GM18870 (cell line): ENCODE data around the gene LAD1.

ENCODE experiments used
- ATAC-seq: cut with Tn5 transposase; IDR thresholded peaks from one replicate; pipeline ENCODE4 v1.9.1; 2021; ENCODE audit warnings: moderate library complexity; ENCODE audit not compliant: unreplicated experiment

The LAD1 gene

GRCh38 chr1:201369209-201369608 is 29.9 kb downstream of the LAD1 start:
- no peak for ATAC-seq

DNA sequence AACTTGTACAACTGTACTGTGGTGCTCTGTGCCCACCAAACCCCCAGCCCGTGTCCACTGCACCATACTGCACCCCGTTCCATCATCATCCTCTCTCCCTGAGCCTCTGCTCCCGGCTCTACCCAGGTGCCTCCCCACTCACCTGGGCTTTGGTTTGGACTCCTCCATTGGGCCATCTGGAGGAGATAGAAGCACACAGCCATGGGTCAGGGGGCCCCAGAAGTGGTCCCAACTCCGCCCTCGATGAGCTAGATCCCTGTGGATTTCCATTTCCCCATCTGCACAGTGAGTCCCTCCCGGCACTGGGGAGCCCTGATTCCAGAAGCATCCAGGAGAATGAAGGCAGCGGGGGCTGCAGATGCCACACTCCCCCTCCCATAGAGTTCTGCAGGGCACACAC is 32.4 kb downstream of the LAD1 start:
- no peak for ATAC-seq

GRCh38 chr1:201365251-201365650 is 33.9 kb downstream of the LAD1 start:
- ATAC-seq: no peak

DNA sequence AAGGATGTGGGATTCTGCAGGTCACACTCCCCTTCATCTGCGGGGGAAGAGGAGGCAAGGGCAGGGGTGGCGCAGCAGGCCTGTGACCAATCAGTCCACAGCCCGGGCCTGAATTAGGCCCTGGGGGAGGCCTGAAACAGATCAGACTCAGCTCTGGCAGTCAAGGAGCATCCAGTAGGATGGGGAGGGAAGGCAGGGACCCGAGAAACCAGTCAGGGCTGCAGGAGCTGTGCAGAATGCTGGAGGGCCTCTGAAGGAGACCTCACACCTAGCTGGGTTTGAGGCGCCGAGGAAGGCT is 34.4 kb downstream of the LAD1 start:
- ATAC-seq: no peak

GRCh38 chr1:201363467-201363866 is 35.7 kb downstream of the LAD1 start:
- ATAC-seq: no peak

- no peak for ATAC-seq
These were observed 36.2 kb downstream of the LAD1 start for GRCh38 chr1:201362906-201363305.

DNA sequence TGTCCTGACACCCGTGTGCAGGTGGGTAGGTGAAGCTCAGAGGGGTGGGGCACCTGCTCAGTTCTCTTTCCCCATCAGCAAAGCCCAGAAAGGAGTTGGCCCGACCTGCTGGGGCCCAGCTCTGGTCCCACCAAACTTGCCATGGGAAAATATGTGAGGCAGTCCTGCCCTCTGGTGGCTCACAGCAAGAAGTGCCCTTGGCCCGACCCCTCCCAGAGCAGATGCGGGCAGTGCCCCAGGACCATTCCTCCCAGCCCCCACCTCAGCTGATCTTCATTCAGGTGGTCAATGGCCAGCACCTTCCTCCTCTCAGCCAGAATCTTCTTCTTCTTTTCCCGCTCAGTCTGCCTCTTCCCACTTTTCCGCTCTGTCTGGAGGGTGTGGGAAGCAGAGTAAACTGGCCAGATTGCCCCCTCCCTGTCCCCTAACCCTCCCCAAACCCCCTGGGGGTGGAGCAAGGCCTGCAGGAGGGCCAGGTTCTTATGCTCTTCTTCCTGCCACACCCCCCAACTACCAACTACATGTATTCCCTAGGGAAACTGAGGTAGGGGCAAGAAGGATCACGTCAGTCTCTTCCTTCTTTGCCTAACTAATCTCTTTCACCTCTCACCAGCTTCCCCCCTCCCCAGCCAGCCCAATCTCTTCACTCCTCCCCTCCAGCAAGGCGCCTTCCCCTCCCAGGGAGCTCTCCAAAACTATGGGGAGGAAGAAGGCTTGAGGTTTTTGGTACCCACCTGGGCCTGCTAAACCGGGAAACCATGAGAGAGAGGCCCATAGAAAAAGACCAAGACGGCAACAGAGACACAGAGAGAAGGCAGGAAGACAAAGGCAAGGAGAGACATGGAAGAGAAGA is 37.2 kb downstream of the LAD1 start:
- no peak for ATAC-seq

DNA sequence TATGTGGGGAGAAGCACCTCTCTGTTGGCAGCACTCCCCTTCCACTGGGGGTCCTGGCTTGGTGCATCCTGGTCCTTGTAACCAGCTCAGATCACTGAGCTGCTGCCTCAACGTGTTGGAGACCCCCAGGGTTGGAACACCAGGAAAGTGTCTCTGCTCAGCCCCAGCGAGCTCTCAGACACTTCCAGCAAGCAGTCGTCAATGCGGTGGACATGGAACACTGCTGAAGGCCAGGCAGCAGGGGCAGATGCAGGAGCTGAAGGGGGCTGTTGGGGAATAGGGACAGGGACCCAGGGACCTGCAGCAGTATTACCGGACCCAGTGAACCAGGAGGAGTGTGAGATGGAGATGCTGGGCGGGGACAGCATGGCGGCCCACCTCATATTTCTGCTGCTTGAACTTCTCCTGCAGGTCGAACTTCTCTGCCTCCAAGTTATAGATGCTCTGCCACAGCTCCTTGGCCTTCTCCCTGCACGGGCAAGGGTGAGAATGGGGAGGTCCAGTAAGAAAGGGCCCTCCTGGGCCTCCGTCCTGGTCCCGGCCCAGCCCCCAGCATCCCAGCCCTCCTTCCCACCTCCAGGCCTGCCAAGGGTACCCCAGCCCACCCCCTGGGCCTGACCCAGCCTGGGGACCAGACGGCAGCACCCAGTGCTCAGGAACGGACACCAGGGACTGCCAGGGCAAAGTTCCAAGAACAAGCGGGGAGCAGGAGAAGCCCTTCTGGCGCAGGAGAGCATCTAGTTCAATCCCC is 38.0 kb downstream of the LAD1 start:
- ATAC-seq: no peak

- no peak for ATAC-seq
These were observed 38.6 kb downstream of the LAD1 start for GRCh38 chr1:201360486-201360885.

DNA sequence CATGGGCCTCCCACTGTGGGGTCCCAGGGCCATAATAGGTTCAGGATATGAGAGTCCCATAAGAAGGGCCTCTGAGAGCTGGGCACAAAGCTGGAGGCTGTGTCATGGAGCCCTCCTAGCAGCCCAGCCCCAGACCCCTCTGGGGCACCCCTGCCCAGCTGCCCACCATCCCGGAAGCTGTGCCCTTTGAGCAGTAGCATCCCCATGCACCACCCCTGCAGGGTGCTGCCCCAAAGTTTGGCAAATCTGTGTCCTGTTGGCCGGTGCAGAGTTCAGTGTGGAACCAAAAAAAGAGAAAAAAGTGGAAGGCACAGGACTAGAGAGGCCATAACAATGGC is 39.3 kb downstream of the LAD1 start:
- no peak for ATAC-seq

- ATAC-seq: no peak
These were observed 39.9 kb downstream of the LAD1 start for GRCh38 chr1:201359031-201359872.

DNA sequence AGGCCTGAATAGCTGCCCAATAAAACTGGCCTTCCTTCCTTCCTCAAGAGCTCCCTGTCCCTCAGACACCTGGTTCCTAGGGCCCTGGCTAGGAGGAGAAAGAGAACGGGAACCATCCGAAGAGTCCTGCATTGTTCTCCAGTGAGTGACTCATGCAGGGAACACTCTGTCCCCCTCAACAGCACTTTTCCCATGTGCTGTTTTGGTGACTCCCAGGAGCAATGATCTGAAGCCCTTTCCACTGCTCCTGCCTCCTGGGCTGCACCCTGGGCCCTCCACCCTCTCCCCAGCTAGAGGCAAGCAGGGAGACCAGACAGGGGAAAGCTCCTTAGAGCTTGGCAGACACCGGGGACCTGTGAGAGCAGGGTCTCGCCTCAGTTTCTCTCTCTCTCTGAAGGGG is 40.5 kb downstream of the LAD1 start:
- ATAC-seq: no peak

GRCh38 chr1:201357636-201358348 is 41.3 kb downstream of the LAD1 start:
- ATAC-seq: no peak

DNA sequence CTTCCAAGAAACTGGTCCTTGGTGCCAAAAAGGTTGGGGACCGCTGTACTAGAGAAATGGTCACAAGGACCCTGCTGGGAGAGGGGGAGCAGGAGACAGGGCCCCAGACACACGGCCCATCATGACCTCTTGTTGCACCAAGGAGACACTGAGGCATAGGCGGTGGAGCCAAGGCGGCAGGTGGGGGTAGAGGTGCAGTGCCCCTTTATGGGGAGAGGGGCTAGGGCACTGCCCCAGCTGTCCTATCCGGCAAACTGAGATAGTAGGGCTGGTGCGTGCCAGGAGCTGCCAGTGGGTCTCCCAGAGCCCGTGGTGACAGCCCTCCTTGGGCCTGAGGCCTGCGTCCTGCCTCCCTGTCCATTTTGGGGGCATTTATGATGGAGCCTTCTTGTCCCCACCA is 41.9 kb downstream of the LAD1 start:
- ATAC-seq: no peak

DNA sequence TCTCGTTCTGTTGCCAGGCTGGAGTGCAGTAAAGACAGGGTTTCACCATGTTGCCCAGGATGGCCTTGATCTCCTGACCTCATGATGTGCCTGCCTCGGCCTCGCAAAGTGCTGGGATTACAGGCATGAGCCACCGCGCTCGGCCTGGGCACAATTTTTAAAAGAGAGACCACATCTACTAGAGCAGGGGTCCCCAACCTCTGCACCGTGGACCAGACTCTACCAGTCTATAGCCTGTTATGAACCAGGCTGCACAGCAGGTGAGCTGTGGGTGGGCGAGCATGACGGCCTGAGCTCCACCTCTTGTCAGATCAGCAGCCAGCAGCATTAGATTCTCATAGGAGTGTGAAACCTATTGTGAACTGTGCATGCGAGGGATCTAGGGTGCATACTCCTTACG is 42.4 kb downstream of the LAD1 start:
- ATAC-seq: no peak

DNA sequence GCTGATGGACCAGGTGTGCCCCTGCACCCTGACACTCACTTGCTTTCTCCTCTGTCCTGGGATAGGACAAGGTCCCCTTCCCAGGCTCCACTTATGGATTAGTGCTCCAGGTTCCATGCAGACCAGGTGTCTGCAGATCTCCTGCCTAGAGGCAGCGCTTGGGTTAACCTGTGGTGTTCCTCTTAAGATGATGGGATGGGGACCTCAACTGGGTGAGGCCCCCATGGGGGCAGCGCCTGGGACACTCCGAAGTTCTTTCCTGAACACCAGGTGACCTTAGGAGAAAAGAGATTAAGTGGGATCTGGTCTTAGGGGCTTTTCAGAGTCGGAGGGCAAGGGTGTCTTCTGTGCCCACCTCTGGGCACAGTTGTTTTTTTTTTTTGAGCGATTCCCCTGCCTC is 42.9 kb downstream of the LAD1 start:
- ATAC-seq: no peak

- no peak for ATAC-seq
These were observed 43.7 kb downstream of the LAD1 start for GRCh38 chr1:201355471-201355870.

GRCh38 chr1:201354901-201355295 is 44.2 kb downstream of the LAD1 start:
- ATAC-seq: no peak

DNA sequence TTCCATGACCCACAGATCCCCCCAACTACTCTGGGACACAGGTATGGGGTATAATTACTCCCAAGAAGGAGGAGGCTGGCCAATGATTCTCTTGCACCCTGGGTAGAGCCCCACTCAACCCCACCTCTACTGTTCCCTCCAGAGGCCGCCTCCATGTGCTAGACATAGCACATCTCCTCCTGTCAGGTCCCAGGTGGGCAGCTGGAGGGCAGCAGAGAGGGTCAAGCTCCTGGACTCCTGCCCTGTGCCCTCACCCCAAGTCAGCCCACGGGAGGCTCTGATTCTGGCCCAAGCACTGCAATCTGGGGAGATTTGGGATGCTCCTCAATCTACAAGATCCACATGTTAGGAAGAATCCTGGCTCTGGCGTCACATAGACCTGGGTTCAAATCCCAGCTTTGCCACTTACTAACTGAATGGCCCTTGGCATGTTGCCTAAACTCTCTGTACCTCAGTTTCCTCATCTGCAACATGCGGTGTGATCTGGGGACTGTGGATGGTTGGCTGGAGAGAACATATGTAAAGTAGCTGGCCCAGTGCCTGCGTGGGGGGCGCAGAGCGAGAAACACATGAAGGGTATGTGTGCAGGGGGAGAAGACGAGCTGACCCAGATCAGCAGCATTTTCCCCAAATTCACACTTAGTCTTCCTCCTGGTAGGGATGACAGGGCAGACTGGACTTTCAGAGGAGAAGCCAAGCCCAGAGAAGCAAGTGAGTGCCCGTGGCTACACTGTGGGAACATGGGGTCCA is 44.8 kb downstream of the LAD1 start:
- no peak for ATAC-seq

- ATAC-seq: no peak
These were observed 45.8 kb downstream of the LAD1 start for GRCh38 chr1:201353186-201353940.
